HG03175 (cell line): ENCODE data around the gene ZNF717.
"Not testable (repeated sequence)": the region's sequence is repeated elsewhere in the genome, so short reads cannot be mapped to it uniquely, and the experiment has no call there.

ENCODE experiments used
- ATAC-seq: cut with Tn5 transposase; IDR thresholded peaks from one replicate; pipeline ENCODE4 v1.9.1; 2021; ENCODE audit warnings: mild to moderate bottlenecking, moderate library complexity; ENCODE audit not compliant: unreplicated experiment

The ZNF717 gene

GRCh38 chr3:75785081-75785755, at the start of gene ZNF717:
Gene ZNF717, minus strand, starts transcription at chr3:75785549. Its CDS starts 2,187 bp downstream, at chr3:75783362.
- peak; percentile 66 for ATAC-seq

GRCh38 chr3:75831076-75831475, 45.7 kb upstream of the ZNF717 start:
- not testable (repeated sequence) for ATAC-seq

- ATAC-seq: not testable (repeated sequence)
Observed at GRCh38 chr3:75818019-75818418, 32.7 kb upstream of the ZNF717 start.

GRCh38 chr3:75816287-75817180, 31.2 kb upstream of the ZNF717 start:
- not testable (repeated sequence) for ATAC-seq

- no peak for ATAC-seq
Observed at GRCh38 chr3:75814797-75815196, 29.4 kb upstream of the ZNF717 start.

GRCh38 chr3:75782506-75782905, 2.8 kb downstream of the ZNF717 start:
- ATAC-seq: no peak

DNA sequence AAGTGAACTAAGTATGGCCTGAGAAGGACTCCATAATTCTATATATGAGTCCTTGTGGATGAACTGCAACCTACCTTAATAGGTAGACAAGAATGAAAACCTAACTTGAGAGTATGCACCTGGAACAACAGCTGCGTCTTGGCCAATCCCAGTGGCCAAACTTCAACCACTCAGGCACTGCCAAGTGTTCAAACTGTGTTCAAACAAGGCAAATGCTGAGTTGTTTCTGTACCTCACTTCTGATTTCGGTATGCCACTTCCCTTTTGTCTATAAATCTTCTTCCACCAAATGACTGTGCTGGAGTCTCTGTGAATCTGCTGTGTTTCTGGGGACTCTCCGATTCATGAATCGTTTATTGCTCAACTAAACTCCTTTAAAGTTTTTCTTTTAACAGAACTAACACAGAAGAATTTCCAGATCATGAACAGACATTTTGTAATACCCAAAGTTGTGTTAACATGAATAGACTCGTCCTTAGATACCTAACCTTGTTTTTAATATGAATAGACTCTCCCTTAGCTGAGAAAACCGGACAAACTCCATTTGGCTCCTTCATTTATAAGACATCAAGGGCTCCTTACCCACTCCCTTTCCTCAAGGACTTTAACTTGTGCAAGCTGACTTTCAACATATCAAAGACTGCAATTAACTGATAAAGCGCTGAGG, 4.1 kb downstream of the ZNF717 start:
- ATAC-seq: no peak

GRCh38 chr3:75777742-75778141, 7.6 kb downstream of the ZNF717 start:
- ATAC-seq: not testable (repeated sequence)

DNA sequence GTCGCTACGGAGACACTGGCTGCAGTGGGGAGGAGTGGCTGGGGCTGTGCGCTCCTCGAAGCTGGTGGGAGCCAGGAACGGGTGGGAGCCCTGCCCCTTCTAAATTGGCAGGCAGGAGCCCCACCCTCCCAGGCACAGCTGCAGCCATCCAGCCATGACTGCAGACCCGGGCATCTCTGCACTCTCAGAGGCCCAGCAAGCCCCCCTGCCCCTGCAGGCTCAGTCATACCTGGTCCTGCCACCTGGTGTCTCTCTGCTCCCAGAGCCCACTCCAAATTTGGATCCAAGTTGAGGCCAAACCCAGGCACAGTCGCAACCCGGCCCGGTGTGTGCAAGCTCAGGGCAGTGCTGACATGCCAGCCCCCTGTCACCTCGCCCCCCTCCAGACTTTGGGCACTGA, 13.7 kb downstream of the ZNF717 start:
- not testable (repeated sequence) for ATAC-seq

DNA sequence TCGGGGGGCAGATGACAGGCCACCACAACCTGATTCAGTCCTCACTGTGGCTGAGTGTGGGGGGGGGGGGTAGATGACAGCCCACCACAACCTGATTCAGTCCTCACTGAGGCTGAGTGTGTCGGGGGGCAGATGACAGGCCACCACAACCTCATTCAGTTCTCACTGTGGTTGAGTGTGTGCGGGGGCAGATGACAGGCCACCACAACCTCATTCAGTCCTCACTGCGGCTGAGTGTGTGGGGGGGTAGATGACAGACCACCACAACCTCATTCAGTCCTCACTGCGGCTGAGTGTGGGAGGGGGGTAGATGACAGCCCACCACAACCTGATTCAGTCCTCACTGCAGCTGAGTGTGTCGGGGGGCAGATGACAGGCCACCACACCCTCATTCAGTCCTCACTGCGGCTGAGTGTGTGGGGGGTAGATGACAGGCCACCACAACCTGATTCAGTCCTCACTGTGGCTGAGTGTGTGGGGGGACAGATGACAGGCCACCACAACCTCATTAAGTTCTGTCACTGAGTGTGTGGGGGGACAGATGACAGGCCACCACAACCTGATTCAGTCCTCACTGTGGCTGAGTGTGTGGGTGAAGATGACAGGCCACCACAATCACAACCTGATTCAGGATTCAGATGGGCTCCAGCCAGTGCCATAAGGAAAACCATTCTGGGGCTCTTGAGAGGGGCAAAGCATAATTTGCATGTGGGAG, 16.9 kb downstream of the ZNF717 start:
- ATAC-seq: no peak

- no peak for ATAC-seq
Observed at GRCh38 chr3:75737831-75738493, 47.4 kb downstream of the ZNF717 start.

DNA sequence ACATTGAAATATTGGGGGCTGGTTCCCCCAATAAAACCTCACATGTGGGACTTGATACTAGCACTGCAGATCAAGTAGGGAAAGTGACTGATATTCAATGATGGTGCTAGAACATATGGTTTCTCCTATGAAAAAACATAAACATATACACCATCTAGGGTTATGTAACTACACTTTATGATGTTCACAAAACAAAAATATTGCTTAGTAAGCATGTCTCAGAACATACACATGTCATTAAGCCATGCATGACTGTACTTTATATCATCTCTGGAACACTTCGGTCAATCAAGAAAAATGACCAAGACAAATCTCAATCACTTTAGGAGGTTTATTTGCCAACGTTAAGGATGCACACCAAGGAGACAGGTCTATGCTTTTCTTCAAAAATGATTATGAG, 57.4 kb downstream of the ZNF717 start:
- no peak for ATAC-seq

DNA sequence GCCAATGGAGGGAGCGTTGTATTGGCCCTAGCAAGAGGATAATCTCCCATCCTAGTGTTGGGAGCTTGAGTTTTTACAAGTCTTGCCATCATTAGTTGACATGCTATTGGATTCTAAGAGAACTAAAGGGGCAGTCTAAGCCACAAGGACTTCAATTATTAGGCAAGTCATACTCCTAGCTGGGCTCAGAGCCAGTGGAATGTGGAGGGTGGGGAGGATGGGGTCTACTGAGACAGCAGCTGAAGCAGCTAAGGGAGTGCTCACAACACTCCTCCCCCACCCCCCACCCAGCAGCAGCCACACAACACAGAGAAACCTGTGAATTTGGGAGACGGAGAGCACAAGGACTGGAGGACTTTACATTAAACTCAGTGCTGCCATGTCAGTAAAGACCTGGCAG, 93.3 kb downstream of the ZNF717 start:
- no peak for ATAC-seq

DNA sequence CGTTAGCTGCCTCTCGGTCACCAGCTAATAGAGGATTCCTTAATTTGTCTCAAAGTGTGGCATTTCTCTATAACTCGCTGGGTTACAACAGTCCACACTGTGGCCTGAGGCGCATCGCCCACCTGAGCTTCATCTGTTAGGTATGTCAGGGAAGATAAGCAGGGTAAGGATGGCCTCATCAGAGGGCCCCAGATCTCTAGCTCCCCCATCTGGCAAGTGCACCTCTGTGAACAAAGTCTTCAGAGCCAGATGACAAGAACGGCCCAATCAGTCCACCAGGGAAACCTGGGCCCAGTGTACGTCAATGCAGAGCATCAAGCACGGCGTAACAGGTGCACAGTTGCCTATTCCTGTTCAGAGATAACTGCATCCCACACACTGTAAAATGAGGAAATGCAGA, 98.0 kb downstream of the ZNF717 start:
- ATAC-seq: no peak
